Colonic mucosa (tissue), 4 donors: ENCODE results near the gene DDX59. TPM values are rescaled to one million over a fixed set of nuclear protein-coding genes. Genes with fewer than 3 reads are reported as not detected.
"Not testable (repeated sequence)": the region's sequence is repeated elsewhere in the genome, so short reads cannot be mapped to it uniquely, and the experiment has no call there.

ENCODE experiments used
- DNase-seq: peaks from one replicate; pipeline ENCODE4 v3.0.0-alpha.2; 2020
- H3K27ac ChIP-seq: fragments of 200-600 bp; one replicate; pipeline ENCODE4 v1.8.0; 2021
- H3K27me3 ChIP-seq: fragments of 200-600 bp; one replicate; pipeline ENCODE4 v1.8.0; 2021
- H3K36me3 ChIP-seq: fragments of 200-600 bp; one replicate; pipeline ENCODE4 v1.8.0; 2021
- H3K4me1 ChIP-seq: fragments of 200-600 bp; one replicate; pipeline ENCODE4 v1.8.0; 2021; ENCODE audit warnings: mild to moderate bottlenecking
- H3K4me3 ChIP-seq: fragments of 200-600 bp; one replicate; pipeline ENCODE4 v1.8.0; 2021
- H3K9ac ChIP-seq, 2 donors: one replicate each; pipeline ENCODE4 v1.7.0; 2013; ENCODE audit warnings: control low read depth in 2 of 2, low read depth in 2 of 2, low read length in 2 of 2
- H3K9me3 ChIP-seq: fragments of 200-600 bp; one replicate; pipeline ENCODE4 v1.8.0; 2021
- intact Hi-C: fragments of 100-400 bp; cut with DNase I; formaldehyde crosslinking; loops from one replicate; pipeline ENCODE4 v1.14.1; 2022
- total RNA-seq, 2 donors: library from RNA; stranded (reverse); fragmentation: NEBNext Ultra II Directional in 1 of 2; extraction: Animal tissue kit (Norgen Biotek cat#: 25700) in 1 of 2; gene quantifications; one replicate each; pipeline ENCODE4 v1.2.1, GENCODE V29; 2021
- TF ChIP-seq, protein P1 (sequence below): fragments of 200-600 bp; IDR thresholded peaks from one replicate; pipeline ENCODE4 v1.8.0; 2022; ENCODE audit warnings: antibody characterized with exemption, mild to moderate bottlenecking
- donor health status: healthy.
- donor health status: DM: no; HTN: no; CAD: no.
- donor health status: DM: no; HTN: no; CAD: no.

Gene DDX59
- total RNA-seq, 2 donors from 2014 or later, result 10.2 to 14.6 TPM

DNA sequence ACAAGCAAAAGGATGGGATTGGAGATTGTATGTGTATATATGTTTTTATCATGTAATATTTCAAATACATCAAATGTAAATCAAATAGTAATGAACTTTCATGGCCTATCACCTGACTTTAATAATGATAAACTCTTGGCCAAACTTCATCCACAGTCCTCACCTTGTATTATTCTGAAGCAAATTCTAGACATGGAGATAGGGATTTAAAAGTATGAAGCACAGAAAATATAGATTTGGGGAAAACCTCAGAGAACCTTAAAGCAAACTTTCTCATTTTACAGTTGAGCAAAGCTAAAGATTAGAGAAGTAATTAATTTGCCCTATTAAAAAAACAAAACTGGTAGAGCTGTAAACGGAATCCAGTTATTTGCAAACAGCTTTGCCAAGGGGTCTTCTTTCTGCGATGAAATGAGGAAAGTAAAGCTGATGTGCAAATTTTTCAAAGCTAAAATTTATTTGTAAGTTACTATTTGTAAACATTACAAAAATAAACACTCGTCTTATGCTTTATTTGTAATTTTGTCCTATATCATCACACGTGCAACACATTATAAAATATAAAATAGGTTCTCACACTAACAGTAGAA, 29.2 kb downstream of the DDX59 start:
- intact Hi-C loops, result no loop called here
- Histone ChIP-seq H3K27ac (no peak overlapping the region), H3K4me3 (no peak overlapping the region), H3K9me3 (no peaks in the 10 kb centered on the region), H3K36me3 (no peaks in the 10 kb centered on the region), H3K27me3 (no peaks in the 10 kb centered on the region), H3K4me1 (no peaks in the 10 kb centered on the region), H3K9ac (no peak overlapping the region)
- TF ChIP-seq, protein P1, sequence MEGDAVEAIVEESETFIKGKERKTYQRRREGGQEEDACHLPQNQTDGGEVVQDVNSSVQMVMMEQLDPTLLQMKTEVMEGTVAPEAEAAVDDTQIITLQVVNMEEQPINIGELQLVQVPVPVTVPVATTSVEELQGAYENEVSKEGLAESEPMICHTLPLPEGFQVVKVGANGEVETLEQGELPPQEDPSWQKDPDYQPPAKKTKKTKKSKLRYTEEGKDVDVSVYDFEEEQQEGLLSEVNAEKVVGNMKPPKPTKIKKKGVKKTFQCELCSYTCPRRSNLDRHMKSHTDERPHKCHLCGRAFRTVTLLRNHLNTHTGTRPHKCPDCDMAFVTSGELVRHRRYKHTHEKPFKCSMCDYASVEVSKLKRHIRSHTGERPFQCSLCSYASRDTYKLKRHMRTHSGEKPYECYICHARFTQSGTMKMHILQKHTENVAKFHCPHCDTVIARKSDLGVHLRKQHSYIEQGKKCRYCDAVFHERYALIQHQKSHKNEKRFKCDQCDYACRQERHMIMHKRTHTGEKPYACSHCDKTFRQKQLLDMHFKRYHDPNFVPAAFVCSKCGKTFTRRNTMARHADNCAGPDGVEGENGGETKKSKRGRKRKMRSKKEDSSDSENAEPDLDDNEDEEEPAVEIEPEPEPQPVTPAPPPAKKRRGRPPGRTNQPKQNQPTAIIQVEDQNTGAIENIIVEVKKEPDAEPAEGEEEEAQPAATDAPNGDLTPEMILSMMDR, result no peak
- no peak for DNase-seq

DNA sequence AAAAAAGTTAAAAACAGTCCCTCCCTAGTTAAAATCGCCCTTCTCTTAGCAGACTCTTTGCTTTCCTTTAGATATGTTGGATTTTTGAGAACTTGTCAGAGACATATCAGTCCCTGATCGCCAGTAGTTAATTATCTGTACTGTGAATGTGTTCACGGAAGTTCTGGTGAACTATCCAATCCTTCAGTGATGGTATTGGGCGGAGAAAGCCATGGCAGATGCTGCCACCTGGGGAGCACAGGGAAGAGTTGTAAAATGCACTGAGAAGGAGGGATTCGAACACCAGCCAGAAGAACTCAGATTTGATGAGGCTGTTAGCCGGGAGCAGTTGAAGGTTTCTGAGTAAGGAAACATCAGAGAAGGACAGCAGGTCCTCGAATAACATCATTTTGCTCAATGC, 31.6 kb downstream of the DDX59 start:
- Histone ChIP-seq H3K36me3 (no peaks in the 10 kb centered on the region), H3K4me3 (no peak overlapping the region), H3K4me1 (no peaks in the 10 kb centered on the region), H3K27me3 (no peaks in the 10 kb centered on the region), H3K27ac (no peak overlapping the region), H3K9me3 (no peaks in the 10 kb centered on the region), H3K9ac (no peak overlapping the region)
- no peak for DNase-seq
- intact Hi-C loops, result no loop called here
- TF ChIP-seq, protein P1, result no peak

DNA sequence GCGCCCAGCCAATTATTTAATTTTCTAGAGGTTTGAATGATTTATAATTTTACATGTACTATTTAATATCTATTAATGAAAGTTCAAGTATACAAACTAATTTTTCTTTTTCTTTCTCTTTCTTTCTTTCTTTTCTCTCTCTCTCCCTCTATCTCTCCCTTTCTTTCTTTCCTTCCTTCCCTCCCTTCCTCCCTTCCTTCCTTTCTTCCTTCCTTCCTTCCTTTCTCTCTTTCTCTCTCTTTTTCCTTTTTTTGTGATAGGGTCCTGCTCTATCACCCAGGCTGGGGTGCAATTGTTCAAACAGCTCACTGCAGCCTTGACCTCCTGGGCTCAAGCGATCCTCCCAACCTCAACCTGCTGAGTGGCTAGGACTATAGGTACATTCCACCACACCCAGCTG, 33.0 kb downstream of the DDX59 start:
- Histone ChIP-seq H3K27ac (no peak overlapping the region), H3K9ac (no peak overlapping the region), H3K4me3 (no peak overlapping the region), H3K36me3 (no peaks in the 10 kb centered on the region), H3K27me3 (no peaks in the 10 kb centered on the region), H3K9me3 (no peaks in the 10 kb centered on the region), H3K4me1 (no peaks in the 10 kb centered on the region)
- no peak for DNase-seq
- intact Hi-C loops, result no loop called here
- TF ChIP-seq, protein P1, result no peak

DNA sequence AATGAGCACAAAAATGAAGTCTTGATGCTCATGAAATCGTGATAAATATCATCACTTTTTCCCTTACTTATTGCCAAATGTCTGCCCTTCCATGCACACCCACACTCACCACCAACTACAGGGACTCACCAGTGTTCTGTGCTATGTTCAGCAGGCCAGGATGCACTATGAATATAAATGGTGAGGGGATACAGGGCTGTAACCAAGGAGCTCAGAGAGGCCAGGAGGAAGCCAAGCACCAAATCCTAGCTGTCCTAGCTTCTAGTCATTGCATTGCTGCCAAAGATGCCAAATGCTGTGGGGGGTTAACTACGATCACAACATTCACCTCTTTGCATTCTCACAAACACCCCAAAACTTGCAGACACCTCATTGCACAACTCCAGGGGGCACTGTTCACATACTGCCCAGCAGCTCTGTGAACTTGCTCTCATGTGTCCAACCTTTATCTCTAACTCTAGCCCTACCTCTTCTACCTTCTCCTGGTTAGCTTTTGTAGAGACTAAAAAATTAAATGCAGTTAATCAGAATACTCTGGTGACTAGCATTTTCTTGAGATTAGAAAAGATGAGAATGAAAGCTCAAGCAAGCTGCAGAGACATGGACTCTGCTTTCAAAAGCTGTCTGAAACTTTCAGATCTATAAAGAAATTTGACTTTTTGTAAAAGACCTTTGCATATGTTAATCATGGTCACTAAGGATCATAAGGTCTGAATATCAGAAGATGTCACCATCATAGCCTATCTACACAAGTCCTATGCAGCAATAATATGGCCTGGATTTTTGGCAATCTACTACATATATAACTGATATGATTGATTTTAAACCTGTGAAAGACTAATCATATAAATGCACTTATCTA, 35.2 kb downstream of the DDX59 start:
- Histone ChIP-seq H3K9me3 (no peaks in the 10 kb centered on the region), H3K4me1 (no peaks in the 10 kb centered on the region), H3K9ac (no peak overlapping the region), H3K4me3 (no peak overlapping the region), H3K27ac (no peak overlapping the region), H3K36me3 (no peaks in the 10 kb centered on the region), H3K27me3 (no peaks in the 10 kb centered on the region)
- intact Hi-C loops, result no loop called here
- TF ChIP-seq, protein P1, result no peak
- DNase-seq, result no peak

DNA sequence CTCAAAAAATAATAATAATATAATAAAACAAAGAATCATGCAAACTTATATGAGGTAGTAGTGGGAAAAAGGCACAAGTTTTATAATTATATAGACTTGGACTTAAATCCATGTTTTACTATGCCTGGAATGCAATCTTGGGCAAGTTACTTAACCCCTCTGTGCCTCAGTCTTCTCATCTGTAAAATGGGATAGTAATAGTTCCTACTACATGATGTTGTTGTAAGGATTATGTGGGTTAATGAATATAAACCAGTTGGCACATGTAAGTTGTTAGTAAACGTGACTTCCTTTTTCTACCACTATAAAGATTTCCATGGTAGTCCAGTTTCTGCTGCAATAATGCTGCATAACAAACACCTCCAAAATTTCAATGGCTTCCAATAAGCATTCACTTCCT, 38.3 kb downstream of the DDX59 start:
- H3K4me3 ChIP-seq, result no peak overlapping the region
- TF ChIP-seq, protein P1, result no peak
- no peak overlapping the region for H3K27ac ChIP-seq
- H3K36me3 ChIP-seq, result no peaks in the 10 kb centered on the region
- no peaks in the 10 kb centered on the region for H3K4me1 ChIP-seq
- no peak overlapping the region for H3K9ac ChIP-seq
- no peaks in the 10 kb centered on the region for H3K9me3 ChIP-seq
- intact Hi-C loops, result no loop called here
- H3K27me3 ChIP-seq, result no peaks in the 10 kb centered on the region
- no peak for DNase-seq

DNA sequence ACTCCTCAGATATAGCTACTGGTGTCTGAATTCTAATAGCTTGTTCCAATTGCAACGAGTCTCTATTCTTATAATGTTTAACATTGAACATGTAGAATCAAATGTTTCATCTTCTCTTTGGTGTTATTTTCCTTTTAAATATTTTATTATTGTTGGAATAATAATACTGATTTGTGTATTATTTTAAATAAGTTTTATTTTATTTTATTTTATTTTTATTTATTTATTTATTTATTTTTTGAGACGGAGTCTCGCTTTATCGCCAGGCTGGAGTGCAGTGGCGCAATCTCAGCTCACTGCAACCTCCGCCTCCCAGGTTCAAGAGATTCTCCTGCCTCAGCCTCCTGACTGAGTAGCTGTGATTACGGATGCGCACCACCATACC, 39.2 kb downstream of the DDX59 start:
- intact Hi-C loops, H3K4me3 ChIP-seq, H3K9me3 ChIP-seq, H3K27ac ChIP-seq, H3K36me3 ChIP-seq, DNase-seq, H3K4me1 ChIP-seq, H3K27me3 ChIP-seq, H3K9ac ChIP-seq: not testable (repeated sequence)
